HT-29 (cell line): ENCODE measurements around the gene MPP3. TPM values are rescaled to one million over a fixed set of nuclear protein-coding genes. Genes with fewer than 3 reads are reported as not detected.
A peak's percentile ranks its signal among the peaks of the same experiment; 100 is the strongest.
"Not testable (repeated sequence)": the region's sequence is repeated elsewhere in the genome, so short reads cannot be mapped to it uniquely, and the experiment has no call there.

Source experiments
- DNase-seq: peaks from one replicate; pipeline ENCODE4 v3.0.0-alpha.2; 2015; ENCODE audit warnings: low spot score
- total RNA-seq: library from RNA; depleted of rRNA; stranded (reverse); fragments of >200 nt; shearing (Covaris generic); gene quantifications from 2 replicates; pipeline ENCODE4 v1.2.3, GENCODE V29; 2014

The MPP3 gene
- total RNA-seq, 1 experiment from 2014 or later: 13.9 TPM

DNA sequence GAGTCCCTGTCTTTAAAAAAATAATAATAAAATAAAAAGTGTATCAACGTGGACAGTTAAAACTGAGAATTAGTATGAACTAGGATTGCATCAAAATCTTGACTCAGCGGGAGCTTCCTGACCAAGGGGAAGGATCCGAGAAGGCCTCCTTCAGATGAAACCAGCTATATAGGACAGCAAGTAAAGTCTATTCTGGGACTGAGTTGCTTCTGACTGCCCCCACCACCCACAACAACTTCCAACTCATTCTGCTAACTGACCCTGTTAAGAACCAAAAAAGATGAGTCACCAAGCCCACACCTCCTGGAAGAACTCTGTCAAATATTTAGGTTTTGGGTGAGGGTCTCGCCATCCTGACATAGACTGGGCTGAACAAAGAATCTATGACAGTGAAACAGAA lies 24.9 kb downstream of the MPP3 start:
- no peak for DNase-seq

- no peak for DNase-seq
Observed at GRCh38 chr17:43805117-43805516, 27.8 kb downstream of the MPP3 start.

DNA sequence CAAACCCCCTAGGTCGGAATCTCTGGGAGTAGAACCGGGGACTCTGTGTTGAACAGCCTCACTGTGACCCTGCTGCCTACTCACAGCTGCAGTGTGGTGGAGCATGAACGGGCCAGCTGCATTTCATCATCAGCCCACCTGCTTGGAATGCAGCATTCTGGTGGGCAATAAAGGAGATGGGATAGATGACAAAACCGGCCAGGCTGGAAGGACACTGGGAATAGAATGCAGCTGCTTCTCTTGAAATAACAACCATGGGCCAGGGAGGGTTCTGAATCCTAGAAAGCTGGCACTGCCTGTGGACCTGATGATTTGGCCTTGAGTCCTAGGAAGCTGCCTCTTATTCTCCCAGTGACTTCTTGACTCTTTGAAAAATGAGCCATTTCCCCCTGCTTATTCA lies 29.2 kb downstream of the MPP3 start:
- no peak for DNase-seq

DNA sequence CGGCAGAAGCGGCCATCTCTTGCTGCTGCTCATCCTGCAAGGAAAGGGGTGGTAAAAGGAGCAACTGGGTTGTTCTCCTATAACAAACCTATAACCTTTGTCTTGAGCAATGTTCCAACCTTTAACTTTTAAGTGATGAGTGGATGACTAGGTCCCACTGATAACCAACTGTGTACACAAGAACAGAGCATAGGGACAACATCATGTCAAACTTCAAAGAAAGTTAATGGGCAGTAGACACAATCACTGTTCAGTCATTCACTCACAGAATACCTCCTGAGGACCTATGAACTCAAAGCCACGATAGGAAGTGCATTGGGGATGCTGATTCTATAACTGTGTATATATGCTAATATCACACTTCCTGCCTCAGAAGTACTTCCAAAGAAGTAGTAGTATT lies 31.1 kb downstream of the MPP3 start:
- DNase-seq: no peak

DNA sequence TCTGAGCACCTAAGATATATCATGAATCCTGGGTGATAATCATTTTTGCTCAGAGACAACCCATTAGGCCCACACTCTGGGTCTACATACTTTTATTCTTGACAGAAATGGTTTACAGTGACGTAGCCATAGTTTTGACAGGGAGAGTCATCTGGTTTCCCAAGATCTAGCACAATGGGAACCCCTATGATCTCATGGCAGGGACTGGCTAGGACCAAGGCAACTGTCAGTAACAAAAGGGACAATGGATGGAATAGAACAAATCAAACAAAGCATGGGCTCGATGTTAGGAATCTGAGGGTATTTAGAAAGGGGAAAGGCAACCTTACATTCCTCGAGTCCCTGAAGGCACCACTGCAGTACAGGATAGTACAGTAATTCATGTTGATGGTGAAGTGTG lies 32.2 kb downstream of the MPP3 start:
- DNase-seq: no peak

- no peak for DNase-seq
Observed at GRCh38 chr17:43799047-43799446, 33.9 kb downstream of the MPP3 start.

DNA sequence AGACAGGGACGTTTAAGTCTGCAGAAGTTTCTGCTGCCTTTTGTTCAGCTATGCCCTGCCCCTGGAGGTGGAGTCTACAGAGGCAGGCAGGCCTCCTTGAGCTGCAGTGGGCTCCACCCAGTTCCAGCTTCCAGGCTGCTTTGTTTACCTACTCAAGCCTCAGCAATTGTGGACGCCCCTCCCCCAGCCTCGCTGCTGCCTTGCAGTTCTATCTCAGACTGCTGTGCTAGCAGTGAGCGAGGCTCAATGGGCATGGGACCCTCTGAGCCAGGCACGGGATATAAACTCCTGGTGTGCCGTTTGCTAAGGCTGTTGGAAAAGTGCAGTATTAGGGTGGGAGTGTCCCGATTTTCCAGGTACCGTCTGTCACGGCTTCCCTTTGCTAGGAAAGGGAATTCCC lies 34.9 kb downstream of the MPP3 start:
- not testable (repeated sequence) for DNase-seq

DNA sequence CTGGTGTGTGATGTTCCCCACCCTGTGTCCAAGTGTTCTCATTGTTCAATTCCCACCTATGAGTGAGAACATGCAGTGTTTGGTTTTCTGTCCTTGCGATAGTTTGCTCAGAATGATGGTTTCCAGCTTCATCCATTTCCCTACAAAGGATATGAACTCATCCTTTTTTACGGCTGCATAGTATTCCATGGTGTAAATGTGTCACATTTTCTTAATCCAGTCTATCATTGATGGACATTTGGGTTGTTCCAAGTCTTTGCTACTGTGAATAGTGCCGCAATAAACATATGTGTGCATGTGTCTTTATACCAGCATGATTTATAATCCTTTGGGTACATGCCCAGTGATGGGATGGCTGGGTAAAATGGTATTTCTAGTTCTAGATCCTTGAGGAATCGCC lies 40.3 kb downstream of the MPP3 start:
- not testable (repeated sequence) for DNase-seq

DNA sequence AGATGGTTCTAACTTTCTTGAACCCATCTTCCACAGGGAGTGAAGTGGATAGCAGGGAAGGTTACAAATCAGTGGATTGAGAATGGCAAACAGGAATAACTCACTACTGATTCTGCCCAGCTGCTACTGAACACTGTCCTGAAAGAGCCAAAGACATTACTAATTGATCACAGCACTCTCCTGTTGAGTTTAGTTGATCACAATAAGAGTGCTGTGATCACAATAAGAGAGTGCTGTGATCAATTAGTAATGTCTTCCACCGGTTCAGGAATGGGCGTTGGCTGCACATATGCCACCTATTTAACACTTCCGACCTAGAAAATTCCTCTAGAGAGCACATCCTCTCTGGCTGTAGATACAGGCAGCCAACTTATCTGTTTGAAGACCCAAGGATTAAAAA lies 41.4 kb downstream of the MPP3 start:
- peak; percentile 64 for DNase-seq

- peak; percentile 46 for DNase-seq
Observed at GRCh38 chr17:43790311-43790940, 42.5 kb downstream of the MPP3 start.

DNA sequence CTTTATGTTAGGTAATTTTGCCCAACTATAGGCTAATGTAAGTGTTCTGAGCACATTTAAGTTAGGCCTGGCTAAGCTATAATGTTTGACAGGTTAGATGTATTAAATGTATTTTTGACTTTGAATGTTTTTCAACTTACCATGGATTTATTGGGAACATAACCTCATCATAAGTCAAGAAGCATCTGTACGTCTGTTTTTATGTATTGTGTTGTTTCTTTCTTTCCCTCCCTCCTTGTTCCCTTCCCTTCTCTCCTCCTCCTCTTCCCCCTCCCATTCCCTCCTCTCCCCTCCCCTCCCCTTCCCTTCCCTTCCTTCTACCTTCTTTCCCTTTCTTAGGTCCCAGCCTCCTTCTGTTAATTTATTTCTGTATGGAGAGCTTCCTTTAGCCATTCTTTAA lies 43.5 kb downstream of the MPP3 start:
- no peak for DNase-seq

DNA sequence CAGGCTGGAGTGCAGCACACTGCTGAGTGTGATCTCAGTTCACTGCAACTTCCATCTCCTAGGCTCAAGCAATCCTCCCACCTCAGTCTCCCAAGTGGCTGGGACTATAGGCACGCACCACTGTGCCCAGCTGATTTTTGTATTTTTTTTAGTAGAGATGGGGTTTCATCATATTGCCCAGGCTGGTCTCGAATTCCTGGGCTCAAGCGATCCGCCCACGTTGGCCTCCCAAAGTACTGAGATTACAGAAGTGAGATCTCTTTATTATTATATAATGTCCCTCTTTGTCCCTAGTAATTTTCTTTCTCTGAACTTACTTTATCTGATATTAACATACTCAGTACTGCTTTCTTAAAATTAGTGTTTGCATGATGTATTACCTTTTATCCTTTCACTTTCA lies 44.4 kb downstream of the MPP3 start:
- no peak for DNase-seq

DNA sequence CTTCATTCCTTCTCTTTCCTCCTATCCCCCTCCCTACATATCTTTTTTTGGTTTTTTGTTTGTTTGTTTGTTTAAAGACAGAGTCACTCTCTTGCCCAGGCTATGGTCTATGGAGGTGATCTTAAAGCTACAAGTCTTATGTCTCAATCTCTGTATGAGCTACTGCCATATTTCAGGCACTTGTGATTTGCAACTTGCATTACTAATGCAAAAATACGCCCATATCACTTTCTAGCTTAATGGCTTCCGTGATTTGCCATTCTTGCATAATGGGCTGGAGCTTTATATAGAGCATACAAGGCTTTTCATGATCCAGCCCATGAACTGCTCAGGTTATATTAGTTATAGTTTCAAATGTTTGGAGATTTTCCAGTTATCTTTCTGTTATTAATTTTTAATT lies 45.2 kb downstream of the MPP3 start:
- no peak for DNase-seq

GRCh38 chr17:43784628-43785101 lies 48.3 kb downstream of the MPP3 start:
- no peak for DNase-seq

DNA sequence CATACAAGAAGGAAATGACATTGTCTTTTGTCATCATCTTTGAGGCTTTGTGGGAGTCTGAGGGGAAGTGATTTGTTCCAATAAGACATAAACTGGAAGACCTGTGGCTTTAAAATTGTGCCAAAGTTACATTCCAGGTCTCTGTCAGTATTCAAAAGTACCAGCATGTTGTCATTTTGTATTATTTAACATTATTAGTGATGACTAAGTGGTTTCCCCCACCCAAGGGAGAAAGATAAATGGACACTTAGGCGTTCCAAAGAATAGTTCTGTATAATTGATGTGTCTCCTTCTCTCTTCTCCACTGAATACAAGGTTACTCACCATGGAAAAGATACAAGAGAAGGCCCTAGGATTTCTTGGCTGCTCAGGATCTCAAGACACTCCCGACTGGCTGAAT lies 48.9 kb downstream of the MPP3 start:
- DNase-seq: no peak

- DNase-seq: no peak
Observed at GRCh38 chr17:43782913-43783680, 49.8 kb downstream of the MPP3 start.

- no peak for DNase-seq
Observed at GRCh38 chr17:43780135-43780534, 52.8 kb downstream of the MPP3 start, which contains the start of gene CFAP97D1. TSS of gene CFAP97D1 (plus strand) at chr17:43780435. CDS start at chr17:43780463, 28 bp downstream.

GRCh38 chr17:43779145-43780125 lies 53.5 kb downstream of the MPP3 start:
- no peak for DNase-seq

DNA sequence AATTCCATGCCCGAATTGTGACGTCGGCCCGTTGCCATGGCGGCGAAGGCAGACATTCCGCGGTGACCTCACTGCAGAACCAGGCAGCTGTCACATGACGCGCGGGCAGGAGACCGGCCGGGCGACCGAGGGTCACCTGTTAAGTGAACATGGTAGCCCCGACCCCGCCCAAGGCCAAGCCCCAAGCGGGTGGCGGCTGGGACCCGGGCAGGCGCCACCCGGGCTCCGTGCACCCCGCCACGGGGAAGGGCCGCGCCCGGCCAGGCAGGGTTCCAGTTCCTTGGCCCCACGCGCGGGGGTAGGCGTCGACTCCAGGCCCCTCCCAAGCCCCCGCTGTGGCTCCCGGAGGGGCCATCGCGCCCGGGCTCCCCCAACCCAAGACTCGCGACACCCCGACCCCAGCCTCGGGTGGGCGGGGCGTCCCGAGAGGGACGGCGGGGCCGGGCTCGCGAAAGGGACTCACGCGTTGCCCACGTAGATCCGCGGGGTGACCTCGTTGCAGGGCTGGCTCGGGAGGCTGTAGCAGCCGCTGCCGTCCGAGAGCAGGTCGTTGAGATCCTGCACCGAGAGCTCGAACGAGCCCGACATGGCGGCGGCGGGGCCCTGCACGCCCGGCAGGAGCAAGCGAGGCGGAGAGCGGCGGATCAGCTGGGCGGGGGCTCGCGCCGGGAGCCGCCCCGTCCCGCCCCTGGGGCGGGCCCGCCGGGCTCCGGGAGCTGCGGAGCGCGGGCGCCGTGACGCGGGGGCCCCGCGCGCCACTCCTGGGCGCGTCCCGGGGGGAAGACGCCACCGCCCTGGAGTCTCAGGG lies 54.4 kb downstream of the MPP3 start, which contains the start of gene DUSP3:
TSS of gene DUSP3 (minus strand) at position 641 of the 808 bp plus-strand sequence. CDS start at position 588, 53 bp downstream.
- DNase-seq: peak; percentile 93

- DNase-seq: no peak
Observed at GRCh38 chr17:43774304-43775250, 58.4 kb downstream of the MPP3 start.
